GM23338 (cell line): ENCODE results near the gene PARVB.

Source experiments
- CREB1 ChIP-seq: fragments of 250-450 bp; sonication (Bioruptor Pico); IDR thresholded peaks from 2 replicates; pipeline ENCODE4 v1.5.0; 2020; ENCODE audit warnings: low read depth, mild to moderate bottlenecking, moderate library complexity
- EZH2 ChIP-seq: fragments of 200-600 bp; sonication (generic); IDR thresholded peaks from one replicate; pipeline ENCODE4 v1.8.0; 2017; ENCODE audit warnings: antibody characterized with exemption, mild to moderate bottlenecking, low read depth; ENCODE audit not compliant: unreplicated experiment
- EZH2phosphoT487 ChIP-seq: fragments of 200-600 bp; sonication (generic); IDR thresholded peaks from one replicate; pipeline ENCODE4 v1.8.1; 2018; ENCODE audit warnings: antibody characterized with exemption; ENCODE audit not compliant: unreplicated experiment
- JUNB ChIP-seq: IDR thresholded peaks from one replicate; pipeline ENCODE4 v1.6.1; 2016; ENCODE audit warnings: antibody characterized with exemption; ENCODE audit not compliant: unreplicated experiment
- NANOG ChIP-seq: IDR thresholded peaks from 2 replicates; pipeline ENCODE4 v1.6.1; 2016; ENCODE audit warnings: antibody characterized with exemption, borderline replicate concordance
- POLR2AphosphoS5 ChIP-seq: IDR thresholded peaks from 2 replicates; pipeline ENCODE4 v1.6.1; 2016; ENCODE audit warnings: antibody characterized with exemption, low read depth
- STAT1 ChIP-seq: IDR thresholded peaks from one replicate; pipeline ENCODE4 v1.6.1; 2016; ENCODE audit warnings: antibody characterized with exemption; ENCODE audit not compliant: unreplicated experiment
- ZNF114 ChIP-seq: fragments of 250-450 bp; sonication (Bioruptor Pico); IDR thresholded peaks from 2 replicates; pipeline ENCODE4 v1.5.0; 2020; ENCODE audit warnings: mild to moderate bottlenecking, moderate library complexity
- ZNF331 ChIP-seq: fragments of 250-450 bp; sonication (Bioruptor Pico); IDR thresholded peaks from 2 replicates; pipeline ENCODE4 v1.5.0; 2020; ENCODE audit warnings: low read depth, mild to moderate bottlenecking, moderate library complexity
- TF ChIP-seq, protein P1 (sequence below), 2 experiments: fragments of 200-600 bp in 1 of 2; sonication (generic) in 1 of 2; conservative IDR thresholded peaks; 2 replicates each; pipeline versions ENCODE4 v1.5.1 to v1.6.1; 2016 to 2017; ENCODE audit warnings: antibody characterized with exemption in 2 of 2, low read depth in 2 of 2, mild to moderate bottlenecking in 2 of 2, moderate library complexity in 1 of 2
- TF ChIP-seq, protein P2 (sequence below): IDR thresholded peaks from one replicate; pipeline ENCODE4 v1.6.1; 2018; ENCODE audit warnings: antibody characterized with exemption; ENCODE audit not compliant: unreplicated experiment
- TF ChIP-seq, protein P3 (sequence below): IDR thresholded peaks from 2 replicates; pipeline ENCODE4 v1.6.1; 2016; ENCODE audit warnings: antibody characterized with exemption

DNA sequence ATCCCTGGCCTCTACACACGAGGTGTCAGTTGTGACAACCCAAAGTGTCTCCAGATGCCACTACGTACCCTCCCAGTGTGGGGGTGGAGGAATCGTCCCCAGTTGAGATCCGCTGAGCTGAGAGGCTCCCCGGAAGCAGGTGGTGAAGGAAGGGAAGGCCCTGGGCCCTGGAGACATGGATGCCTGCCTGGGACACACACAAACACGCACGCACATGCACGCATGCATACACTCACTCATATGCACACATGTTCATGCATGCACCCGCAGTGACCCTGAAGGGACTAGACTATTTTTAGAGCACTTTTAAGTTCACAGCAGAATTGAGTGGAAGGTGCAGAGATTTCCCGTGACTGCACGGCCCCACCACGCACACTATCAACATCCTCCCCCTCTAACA lies 50.9 kb downstream of the PARVB start:
- TF ChIP-seq, protein P1, sequence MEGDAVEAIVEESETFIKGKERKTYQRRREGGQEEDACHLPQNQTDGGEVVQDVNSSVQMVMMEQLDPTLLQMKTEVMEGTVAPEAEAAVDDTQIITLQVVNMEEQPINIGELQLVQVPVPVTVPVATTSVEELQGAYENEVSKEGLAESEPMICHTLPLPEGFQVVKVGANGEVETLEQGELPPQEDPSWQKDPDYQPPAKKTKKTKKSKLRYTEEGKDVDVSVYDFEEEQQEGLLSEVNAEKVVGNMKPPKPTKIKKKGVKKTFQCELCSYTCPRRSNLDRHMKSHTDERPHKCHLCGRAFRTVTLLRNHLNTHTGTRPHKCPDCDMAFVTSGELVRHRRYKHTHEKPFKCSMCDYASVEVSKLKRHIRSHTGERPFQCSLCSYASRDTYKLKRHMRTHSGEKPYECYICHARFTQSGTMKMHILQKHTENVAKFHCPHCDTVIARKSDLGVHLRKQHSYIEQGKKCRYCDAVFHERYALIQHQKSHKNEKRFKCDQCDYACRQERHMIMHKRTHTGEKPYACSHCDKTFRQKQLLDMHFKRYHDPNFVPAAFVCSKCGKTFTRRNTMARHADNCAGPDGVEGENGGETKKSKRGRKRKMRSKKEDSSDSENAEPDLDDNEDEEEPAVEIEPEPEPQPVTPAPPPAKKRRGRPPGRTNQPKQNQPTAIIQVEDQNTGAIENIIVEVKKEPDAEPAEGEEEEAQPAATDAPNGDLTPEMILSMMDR (conservative IDR thresholded peaks at IDR 0.05; ENCODE audit: low read depth in 2 of 2): no peak
- TF ChIP-seq, protein P2, sequence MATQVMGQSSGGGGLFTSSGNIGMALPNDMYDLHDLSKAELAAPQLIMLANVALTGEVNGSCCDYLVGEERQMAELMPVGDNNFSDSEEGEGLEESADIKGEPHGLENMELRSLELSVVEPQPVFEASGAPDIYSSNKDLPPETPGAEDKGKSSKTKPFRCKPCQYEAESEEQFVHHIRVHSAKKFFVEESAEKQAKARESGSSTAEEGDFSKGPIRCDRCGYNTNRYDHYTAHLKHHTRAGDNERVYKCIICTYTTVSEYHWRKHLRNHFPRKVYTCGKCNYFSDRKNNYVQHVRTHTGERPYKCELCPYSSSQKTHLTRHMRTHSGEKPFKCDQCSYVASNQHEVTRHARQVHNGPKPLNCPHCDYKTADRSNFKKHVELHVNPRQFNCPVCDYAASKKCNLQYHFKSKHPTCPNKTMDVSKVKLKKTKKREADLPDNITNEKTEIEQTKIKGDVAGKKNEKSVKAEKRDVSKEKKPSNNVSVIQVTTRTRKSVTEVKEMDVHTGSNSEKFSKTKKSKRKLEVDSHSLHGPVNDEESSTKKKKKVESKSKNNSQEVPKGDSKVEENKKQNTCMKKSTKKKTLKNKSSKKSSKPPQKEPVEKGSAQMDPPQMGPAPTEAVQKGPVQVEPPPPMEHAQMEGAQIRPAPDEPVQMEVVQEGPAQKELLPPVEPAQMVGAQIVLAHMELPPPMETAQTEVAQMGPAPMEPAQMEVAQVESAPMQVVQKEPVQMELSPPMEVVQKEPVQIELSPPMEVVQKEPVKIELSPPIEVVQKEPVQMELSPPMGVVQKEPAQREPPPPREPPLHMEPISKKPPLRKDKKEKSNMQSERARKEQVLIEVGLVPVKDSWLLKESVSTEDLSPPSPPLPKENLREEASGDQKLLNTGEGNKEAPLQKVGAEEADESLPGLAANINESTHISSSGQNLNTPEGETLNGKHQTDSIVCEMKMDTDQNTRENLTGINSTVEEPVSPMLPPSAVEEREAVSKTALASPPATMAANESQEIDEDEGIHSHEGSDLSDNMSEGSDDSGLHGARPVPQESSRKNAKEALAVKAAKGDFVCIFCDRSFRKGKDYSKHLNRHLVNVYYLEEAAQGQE: no peak
- no peak for TF ChIP-seq POLR2AphosphoS5
- TF ChIP-seq ZNF331 (CRISPR knock-in tag): no peak
- no peak for TF ChIP-seq EZH2phosphoT487
- no peak for TF ChIP-seq EZH2
- TF ChIP-seq CREB1 (CRISPR knock-in tag): no peak
- no peak for TF ChIP-seq JUNB
- TF ChIP-seq NANOG: no peak
- TF ChIP-seq STAT1: no peak
- TF ChIP-seq, protein P3, sequence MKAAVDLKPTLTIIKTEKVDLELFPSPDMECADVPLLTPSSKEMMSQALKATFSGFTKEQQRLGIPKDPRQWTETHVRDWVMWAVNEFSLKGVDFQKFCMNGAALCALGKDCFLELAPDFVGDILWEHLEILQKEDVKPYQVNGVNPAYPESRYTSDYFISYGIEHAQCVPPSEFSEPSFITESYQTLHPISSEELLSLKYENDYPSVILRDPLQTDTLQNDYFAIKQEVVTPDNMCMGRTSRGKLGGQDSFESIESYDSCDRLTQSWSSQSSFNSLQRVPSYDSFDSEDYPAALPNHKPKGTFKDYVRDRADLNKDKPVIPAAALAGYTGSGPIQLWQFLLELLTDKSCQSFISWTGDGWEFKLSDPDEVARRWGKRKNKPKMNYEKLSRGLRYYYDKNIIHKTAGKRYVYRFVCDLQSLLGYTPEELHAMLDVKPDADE: no peak
- TF ChIP-seq ZNF114 (CRISPR knock-in tag): no peak
